Aorta (tissue), 5 donors: Measurements from ENCODE around the gene SLC2A8. TPM values are rescaled to one million over a fixed set of nuclear protein-coding genes. Genes with fewer than 3 reads are reported as not detected.

Experiments used
- ATAC-seq: fragments of 200-7000 bp; cut with Tn5 transposase; one replicate; pipeline ENCODE4 v1.9.1; 2022; ENCODE audit warnings: moderate library complexity; ENCODE audit not compliant: low FRiP score
- DNase-seq, 2 donors: peaks; one replicate each; pipeline ENCODE4 v3.0.0-alpha.2; 2020
- H3K27ac ChIP-seq, 2 donors: one replicate each; pipeline ENCODE4 v1.5.1; 2013; ENCODE audit warnings: low read length in 2 of 2, mild to moderate bottlenecking in 2 of 2, moderate library complexity in 2 of 2, control low read depth in 1 of 2, inconsistent platforms in 1 of 2, low read depth in 1 of 2
- H3K27me3 ChIP-seq, 2 donors: one replicate each; pipeline ENCODE4 v1.6.1; 2013; ENCODE audit warnings: control low read depth in 1 of 2, low read length in 1 of 2, mild to moderate bottlenecking in 1 of 2, moderate library complexity in 1 of 2; ENCODE audit not compliant: insufficient read depth in 2 of 2, control insufficient read depth in 1 of 2
- H3K36me3 ChIP-seq, 2 donors: one replicate each; pipeline ENCODE4 v1.6.1; 2013; ENCODE audit warnings: control low read depth in 1 of 2, low read length in 1 of 2, mild to moderate bottlenecking in 1 of 2; ENCODE audit not compliant: insufficient read depth in 2 of 2, control insufficient read depth in 1 of 2
- H3K4me1 ChIP-seq, 2 donors: one replicate each; pipeline ENCODE4 v1.6.1; 2013; ENCODE audit warnings: low read length in 2 of 2, control low read depth in 1 of 2, mild to moderate bottlenecking in 1 of 2, moderate library complexity in 1 of 2; ENCODE audit not compliant: insufficient read depth in 2 of 2, control insufficient read depth in 1 of 2
- H3K4me3 ChIP-seq, 2 donors: one replicate each; pipeline ENCODE4 v1.5.1; 2013; ENCODE audit warnings: low read length in 2 of 2, control low read depth in 1 of 2, mild to moderate bottlenecking in 1 of 2
- H3K9me3 ChIP-seq: one replicate; pipeline ENCODE4 v1.6.1; 2013; ENCODE audit warnings: mild to moderate bottlenecking, low read length; ENCODE audit not compliant: control insufficient read depth
- WGBS, 2 donors: extraction: QIAGEN DNeasy Blood & Tissue Kit; methylation state at CpG; one replicate each; pipeline ENCODE4 v1.1.7; 2013; 5-methylcytosine and 5-hydroxymethylcytosine counted together
- intact Hi-C, 2 donors: fragments of 100-400 bp; cut with DNase I; formaldehyde crosslinking; loops; one replicate each; pipeline versions ENCODE4 v1.14.2 to v1.15.0; 2022
- polyA plus RNA-seq, 2 donors: library from polyadenylated mRNA; stranded (reverse); fragments of 200-250 nt; gene quantifications; one replicate each; pipeline ENCODE4 v1.2.3, GENCODE V29; 2013
- total RNA-seq, 2 donors: library from RNA; stranded (reverse); fragmentation: NEBNext Ultra II Directional; extraction: Animal tissue kit (Norgen Biotek cat#: 25700); gene quantifications; one replicate each; pipeline ENCODE4 v1.2.1, GENCODE V29; 2021
- donor health status: healthy with polysubstance abuse.
- donor health status: Bipolar disorder and iron deficiency.
- donor health status: DM: no; HTN: no; CAD: no.
- donor health status: DM: no; HTN: no; CAD: no.
- donor health status: DM: yes; HTN: yes; CAD: no.

SLC2A8 gene
- total and polyA plus RNA-seq, 4 donors: 9.9 to 30.5 (median 18.2) TPM

DNA sequence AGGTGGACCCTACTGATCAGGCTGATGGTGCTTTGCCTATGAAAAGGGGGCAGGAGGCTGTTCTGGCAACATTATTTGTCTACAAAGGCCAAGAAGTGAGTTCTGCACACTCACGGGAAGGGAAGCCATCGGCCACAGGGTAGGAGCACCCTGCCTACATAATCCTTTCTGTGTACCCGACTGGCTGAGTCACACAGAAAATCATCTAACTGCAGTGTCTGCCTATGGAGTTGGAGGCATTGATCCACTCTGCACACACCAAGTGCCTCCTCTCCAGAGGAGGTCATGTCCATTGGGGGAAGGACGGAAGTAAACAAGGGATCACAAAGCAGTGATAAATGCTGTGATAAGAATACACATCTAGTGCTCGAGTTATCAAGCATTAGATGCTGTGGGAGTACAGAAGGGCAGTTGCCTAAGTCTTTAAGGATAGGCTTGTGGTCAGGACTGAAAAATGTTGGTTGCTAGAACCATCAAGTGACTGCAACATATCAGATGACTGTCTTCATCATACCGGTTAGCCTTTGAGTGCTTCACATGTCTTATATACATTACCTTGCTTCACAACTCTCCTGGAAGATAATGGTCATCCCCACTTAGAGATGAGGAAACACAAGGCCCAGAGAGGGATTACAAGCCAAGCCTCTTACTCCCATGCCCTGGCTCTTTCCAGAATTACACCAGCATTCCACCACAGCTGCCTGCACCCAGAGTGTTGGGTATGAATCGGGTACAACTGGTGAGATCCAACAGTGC lies 1.3 kb upstream of the SLC2A8 start:
- 84% methylated on average over 7 of the region's 7 CpGs for WGBS, 2 donors
- intact Hi-C loops: loop anchor here in 1 of 2 donors (5.0 kb wide), 1 partner anchor 83 kb away; no protein-coding TSS in a partner anchor
- ATAC-seq: no peak

DNA sequence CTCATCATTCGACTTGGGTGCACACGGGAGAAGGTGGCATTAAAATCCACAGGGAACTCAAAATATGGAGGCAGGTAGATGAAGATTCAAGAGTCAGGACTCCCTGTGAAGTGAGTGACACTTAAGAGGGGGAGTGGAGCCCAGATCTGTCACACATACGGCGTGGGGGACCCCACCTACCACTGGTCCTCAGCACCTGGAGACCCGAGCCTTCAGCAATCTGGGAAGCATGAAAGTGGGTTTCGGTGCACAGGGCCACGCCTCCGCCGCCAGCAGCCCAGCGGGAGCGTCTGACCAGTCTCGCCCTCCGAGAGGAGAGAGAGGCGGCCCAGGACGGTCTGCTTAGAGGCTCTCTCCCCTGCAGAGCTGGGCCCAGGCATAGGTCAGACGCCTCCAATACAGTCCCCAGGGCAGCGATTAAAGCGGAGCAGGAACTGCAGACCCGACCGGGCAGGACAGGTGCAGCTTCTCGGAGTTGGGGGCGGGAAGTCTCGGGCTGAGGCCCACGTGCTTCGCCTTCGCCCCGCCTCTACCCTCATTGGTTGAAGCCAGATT lies 639 bp upstream of the SLC2A8 start:
- Histone ChIP-seq H3K4me1 (no peaks in the 10 kb centered on the region), H3K4me3 (peak overlapping the region in 1 of 2 donors; percentile 8), H3K27me3 (no peaks in the 10 kb centered on the region), H3K9me3 (no peaks in the 10 kb centered on the region), H3K36me3 (no peaks in the 10 kb centered on the region), H3K27ac (no peak overlapping the region)
- DNase-seq (no peak), ATAC-seq (no peak)
- 4 to 12% methylated on average over 27 of the region's 27 CpGs for WGBS, 2 donors
- intact Hi-C loops: loop anchor here in 1 of 2 donors (5.0 kb wide), 1 partner anchor 84 kb away; no protein-coding TSS in a partner anchor

More for the DNA sequence above, 1.3 kb upstream of the SLC2A8 start:
- Histone ChIP-seq H3K36me3 (peaks cover 0 to under 1% of the 10 kb centered on the region in 2 donors), H3K9me3 (no peaks in the 10 kb centered on the region), H3K4me1 (no peaks in the 10 kb centered on the region), H3K27me3 (no peaks in the 10 kb centered on the region), H3K4me3 (no peak overlapping the region), H3K27ac (no peak overlapping the region)
- no peak for DNase-seq

DNA sequence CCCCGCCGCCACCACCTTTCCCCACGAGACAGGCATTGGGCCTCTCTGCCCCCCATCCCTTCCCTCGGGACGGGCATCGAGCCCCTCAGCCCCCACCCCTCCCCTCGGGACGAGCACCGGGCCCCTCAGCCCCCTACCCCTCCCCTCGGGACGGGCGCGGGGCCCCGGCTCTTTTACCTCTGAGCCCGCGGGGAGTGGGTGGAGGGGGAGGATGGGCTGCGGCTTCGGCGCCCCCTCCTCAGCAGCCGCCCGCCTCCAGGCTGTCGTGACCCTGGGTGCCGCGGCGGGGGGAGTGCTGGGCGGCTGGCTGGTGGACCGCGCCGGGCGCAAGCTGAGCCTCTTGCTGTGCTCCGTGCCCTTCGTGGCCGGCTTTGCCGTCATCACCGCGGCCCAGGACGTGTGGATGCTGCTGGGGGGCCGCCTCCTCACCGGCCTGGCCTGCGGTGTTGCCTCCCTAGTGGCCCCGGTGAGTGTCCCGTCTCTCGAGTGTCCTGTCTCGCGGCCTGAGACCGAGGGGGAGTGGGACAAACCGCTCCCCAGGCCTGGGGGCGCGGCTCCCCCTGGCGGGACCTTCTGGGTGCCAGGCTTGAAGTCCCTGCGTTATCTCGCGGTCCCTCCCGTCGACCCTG lies 791 bp downstream of the SLC2A8 start:
- ATAC-seq (no peak), DNase-seq (peak; percentile 67 to 86)
- Histone ChIP-seq H3K9me3 (no peaks in the 10 kb centered on the region), H3K36me3 (no peaks in the 10 kb centered on the region), H3K4me3 (peak overlapping the region; percentile 58 to 66), H3K27ac (no peak overlapping the region), H3K4me1 (no peaks in the 10 kb centered on the region), H3K27me3 (no peaks in the 10 kb centered on the region)
- WGBS, 2 donors: 1% methylated on average over 46 to 55 of the region's 55 CpGs
- intact Hi-C loops: loop anchor here (2.0 to 5.0 kb wide), 3 partner anchors 85 to 185 kb away; no protein-coding TSS in a partner anchor

DNA sequence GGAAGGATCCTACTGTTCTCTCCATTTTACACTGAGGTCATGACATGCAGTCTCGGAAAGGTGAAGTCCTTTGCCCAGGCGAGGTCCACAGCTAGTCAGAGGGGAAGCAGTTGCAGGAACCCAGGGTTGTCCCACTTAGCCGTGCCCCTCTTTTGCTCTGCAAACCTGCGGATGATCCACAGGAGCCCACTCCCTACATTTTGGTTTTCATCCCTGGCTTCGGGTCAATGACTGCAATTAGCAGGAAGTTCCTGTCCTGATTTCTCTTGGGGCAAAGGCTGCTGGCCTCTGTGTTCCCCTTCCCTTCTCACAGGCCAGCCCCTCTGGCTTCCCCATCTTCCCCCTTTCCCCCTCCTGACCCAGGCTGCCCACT lies 1.3 kb downstream of the SLC2A8 start:
- Histone ChIP-seq H3K4me3 (peak overlapping the region in 1 of 2 donors; percentile 58), H3K27ac (no peak overlapping the region), H3K9me3 (no peaks in the 10 kb centered on the region), H3K4me1 (no peaks in the 10 kb centered on the region), H3K36me3 (no peaks in the 10 kb centered on the region), H3K27me3 (no peaks in the 10 kb centered on the region)
- 53% methylated on average over 5 of the region's 5 CpGs for WGBS, 2 donors
- DNase-seq (no peak), ATAC-seq (no peak)
- intact Hi-C loops: loop anchor here (2.0 to 5.0 kb wide), 3 partner anchors 86 to 185 kb away; no protein-coding TSS in a partner anchor

DNA sequence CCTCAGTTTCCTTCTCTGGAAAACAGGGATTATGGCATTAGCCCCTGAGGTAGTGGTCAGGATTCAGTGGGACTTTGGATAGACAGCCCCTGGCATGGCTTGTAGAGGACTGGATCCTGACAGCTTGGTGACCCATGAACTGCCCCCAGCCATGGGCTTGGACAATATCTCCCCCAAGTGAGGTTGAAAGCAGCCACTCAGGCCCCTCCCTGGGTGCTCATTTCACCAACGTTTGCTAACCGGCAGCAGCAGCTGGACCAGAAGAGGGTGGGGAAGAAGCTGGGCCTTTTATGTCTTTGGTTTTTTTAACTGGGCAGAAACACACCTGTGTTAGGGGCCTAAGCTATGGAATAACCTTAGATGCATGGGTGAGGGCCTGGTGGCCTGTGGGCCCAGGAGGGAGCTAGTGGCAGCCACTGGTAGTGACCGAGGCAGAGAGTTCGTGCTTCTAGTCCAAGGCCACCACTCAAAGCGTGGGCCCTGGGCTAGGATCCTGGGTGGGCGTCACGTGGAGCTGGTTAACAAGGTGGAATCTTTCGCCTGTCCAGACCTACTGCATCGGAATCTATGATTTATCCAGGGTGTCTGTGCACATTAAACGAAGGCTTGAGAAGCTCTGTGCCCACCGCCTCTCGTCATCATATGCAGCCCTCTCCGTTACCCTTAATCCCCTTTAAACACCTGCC lies 1.9 kb downstream of the SLC2A8 start:
- intact Hi-C loops: loop anchor here (2.0 to 5.0 kb wide), 3 partner anchors 87 to 186 kb away; no protein-coding TSS in a partner anchor
- Histone ChIP-seq H3K9me3 (no peaks in the 10 kb centered on the region), H3K27ac (no peak overlapping the region), H3K4me3 (no peak overlapping the region), H3K4me1 (no peaks in the 10 kb centered on the region), H3K27me3 (no peaks in the 10 kb centered on the region), H3K36me3 (no peaks in the 10 kb centered on the region)
- 86 to 87% methylated on average over 13 of the region's 13 CpGs for WGBS, 2 donors
- DNase-seq (no peak), ATAC-seq (no peak)

DNA sequence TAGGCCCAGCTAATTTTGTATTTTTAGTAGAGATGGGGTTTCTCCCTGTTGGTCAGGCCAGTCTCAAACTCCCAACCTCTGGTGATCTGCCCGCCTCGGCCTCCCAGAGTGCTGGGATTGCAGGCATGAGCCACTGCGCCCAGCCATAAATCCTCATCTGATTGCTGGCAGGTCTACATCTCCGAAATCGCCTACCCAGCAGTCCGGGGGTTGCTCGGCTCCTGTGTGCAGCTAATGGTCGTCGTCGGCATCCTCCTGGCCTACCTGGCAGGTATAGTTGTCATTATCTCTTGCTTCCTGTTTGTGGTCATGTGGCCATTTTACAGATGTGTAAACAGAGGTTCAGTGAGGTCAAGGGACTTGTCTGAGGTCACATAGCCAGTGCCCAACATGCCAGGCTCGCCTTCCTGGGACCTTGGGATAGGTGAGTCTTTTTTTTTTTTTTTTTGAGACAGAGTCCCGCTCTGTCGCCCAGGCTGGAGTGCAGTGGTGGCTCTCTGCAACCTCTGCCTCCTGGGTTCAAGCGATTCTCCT lies 2.8 kb downstream of the SLC2A8 start:
- no peak overlapping the region for H3K4me3 ChIP-seq
- DNase-seq (no peak), ATAC-seq (no peak)
- 95 to 96% methylated on average over 14 of the region's 14 CpGs for WGBS, 2 donors
- no peaks in the 10 kb centered on the region for H3K9me3 ChIP-seq
- H3K4me1 ChIP-seq: no peaks in the 10 kb centered on the region
- H3K36me3 ChIP-seq: peaks cover 0 to 2% of the 10 kb centered on the region in 2 donors
- intact Hi-C loops: loop anchor here (2.0 to 5.0 kb wide), 3 partner anchors 88 to 187 kb away; no protein-coding TSS in a partner anchor
- no peaks in the 10 kb centered on the region for H3K27me3 ChIP-seq
- no peak overlapping the region for H3K27ac ChIP-seq

DNA sequence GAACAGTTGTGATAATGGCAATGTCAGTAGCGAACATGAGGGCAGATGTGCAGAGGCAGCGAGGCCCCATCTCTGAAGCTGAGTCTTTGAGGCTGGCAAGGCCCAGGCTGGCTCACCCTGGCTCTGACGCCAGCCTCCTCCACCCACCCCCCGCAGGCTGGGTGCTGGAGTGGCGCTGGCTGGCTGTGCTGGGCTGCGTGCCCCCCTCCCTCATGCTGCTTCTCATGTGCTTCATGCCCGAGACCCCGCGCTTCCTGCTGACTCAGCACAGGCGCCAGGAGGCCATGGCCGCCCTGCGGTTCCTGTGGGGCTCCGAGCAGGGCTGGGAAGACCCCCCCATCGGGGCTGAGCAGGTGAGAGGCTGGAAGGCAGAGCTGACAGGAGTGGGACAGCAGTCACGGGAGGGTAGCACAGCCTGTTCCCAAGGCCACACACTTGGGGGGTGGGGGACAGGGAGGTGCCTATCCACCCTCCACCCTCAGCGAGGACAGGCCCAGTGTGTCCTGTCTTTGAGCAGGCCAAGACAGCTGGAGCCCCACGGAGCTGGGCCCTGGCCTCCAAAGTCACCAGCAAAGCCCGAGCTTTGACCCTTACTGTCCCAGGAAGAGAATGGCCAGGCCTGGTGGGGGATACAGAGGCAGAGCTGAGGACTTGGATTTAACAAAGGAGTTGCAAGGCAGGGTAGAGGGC lies 5.6 kb downstream of the SLC2A8 start:
- DNase-seq (no peak), ATAC-seq (peak; percentile 4)
- intact Hi-C loops: no loop called here
- H3K9me3 ChIP-seq: no peaks in the 10 kb centered on the region
- H3K27ac ChIP-seq: no peak overlapping the region
- H3K36me3 ChIP-seq: peaks cover 0 to 2% of the 10 kb centered on the region in 2 donors
- no peak overlapping the region for H3K4me3 ChIP-seq
- 83 to 90% methylated on average over 18 of the region's 18 CpGs for WGBS, 2 donors
- no peaks in the 10 kb centered on the region for H3K27me3 ChIP-seq
- no peaks in the 10 kb centered on the region for H3K4me1 ChIP-seq
